ENCODE results near the gene THNSL1. TPM values are rescaled to one million over a fixed set of nuclear protein-coding genes. Genes with fewer than 3 reads are reported as not detected.

THNSL1 gene
- total and polyA plus RNA-seq, 2 of the 8 experiments (the other 6 are each of a cell fraction or from before 2014, with no cell fraction given) = 1.4 to 3.1 TPM

GRCh38 chr10:25068152-25069058 is 52.0 kb downstream of the THNSL1 start:
- Histone ChIP-seq H4K91ac (replicated peaks; ENCODE audit: insufficient read length, low read length) (no peak overlapping the region), H2AK5ac (ENCODE audit: low read depth, low read length) (no peak overlapping the region), H3K23ac (ENCODE audit: insufficient read length) (no peak overlapping the region), H4K20me1 (replicated peaks in 1 of 2; ENCODE audit: control insufficient read depth in 1 of 2, insufficient read depth in 2 of 2, low read length in 2 of 2) (peaks cover 0 to 3% of the 10 kb centered on the region in 2 experiments), H4K8ac (ENCODE audit: extremely low read depth, insufficient read depth, low read length) (no peak overlapping the region), H3K18ac (ENCODE audit: extremely low read depth, low read length) (no peak overlapping the region), H3K9ac (replicated peaks in 1 of 4; ENCODE audit: extremely low read depth in 1 of 4, low read depth in 3 of 4, low read length in 3 of 4) (peak overlapping the region in 1 of 4 experiments; percentile 29; a peak in 1 of 7 replicates), H2AFZ (ENCODE audit: low read length) (no peak overlapping the region), H3K79me2 (ENCODE audit: control insufficient read depth in 1 of 2, insufficient read depth in 2 of 2, low read length in 2 of 2) (no peaks in the 10 kb centered on the region), H3K27ac (ENCODE audit: low read depth, low read length) (no peak overlapping the region), H2BK120ac (replicated peaks; ENCODE audit: low read depth, low read length) (no peak overlapping the region), H4K5ac (ENCODE audit: insufficient read length, low read depth, low read length) (no peak overlapping the region), H3K14ac (ENCODE audit: insufficient read length) (no peak overlapping the region), H3K4me3 (ENCODE audit: extremely low read depth in 1 of 4, insufficient read depth in 2 of 4, low read depth in 3 of 4, low read length in 4 of 4) (peak overlapping the region in 2 of 4 experiments; percentile 6 to 32; a peak in 2 of 8 replicates), H3K4me2 (ENCODE audit: insufficient read depth in 1 of 2, low read depth in 2 of 2, low read length in 2 of 2) (peak overlapping the region; percentile 54 to 57), H2BK5ac (ENCODE audit: low read depth, low read length) (no peak overlapping the region), H3K79me1 (ENCODE audit: low read depth, low read length) (no peaks in the 10 kb centered on the region), H3K9me3 (ENCODE audit: insufficient read depth in 2 of 2, low read depth in 1 of 2, low read length in 1 of 2) (no peaks in the 10 kb centered on the region), H3K27me3 (replicated peaks in 1 of 4; ENCODE audit: control insufficient read depth in 3 of 4, extremely low read depth in 1 of 4, insufficient read depth in 3 of 4, low read length in 3 of 4) (peaks cover 15 to 46% (median 36%) of the 10 kb centered on the region in 4 experiments), H2BK12ac (ENCODE audit: low read depth, low read length) (no peak overlapping the region), H2BK15ac (ENCODE audit: low read length) (no peak overlapping the region), H2BK20ac (ENCODE audit: low read length) (no peak overlapping the region), H3K4ac (replicated peaks; ENCODE audit: insufficient read length, low read depth, low read length) (no peak overlapping the region), H3K36me3 (ENCODE audit: control insufficient read depth in 2 of 4, insufficient read depth in 4 of 4, low read length in 3 of 4) (no peaks in the 10 kb centered on the region), H3K23me2 (ENCODE audit: low read depth, low read length) (no peaks in the 10 kb centered on the region), H3K56ac (replicated peaks; ENCODE audit: insufficient read length, low read depth, low read length) (no peak overlapping the region), H3K4me1 (replicated peaks in 1 of 4; ENCODE audit: control insufficient read depth in 3 of 4, insufficient read depth in 4 of 4, low read length in 3 of 4) (peaks cover 2 to 10% (median 6%) of the 10 kb centered on the region in 4 experiments; a peak in 4 of 7 replicates)
- ChIA-PET POLR2A (ENCODE audit: partially characterized antibody) (interaction anchor here (1.1 kb wide), 1 partner anchor 117 kb away, joined by 3 read pairs; no protein-coding TSS in a partner anchor), CTCF (ENCODE audit: partially characterized antibody) (interaction anchor here (0.8 to 1.5 kb wide), 4 partner anchors 9 to 13 kb away, joined by 3 to 6 read pairs (median 3); no protein-coding TSS in a partner anchor)
- DNase-seq (ENCODE audit: low read depth in 1 of 2, low spot score in 2 of 2) = peak in 1 of 2 experiments; percentile 44
- no peak for FAIRE-seq
- WGBS, 2 experiments (ENCODE audit: extremely low coverage in 1 of 2, insufficient coverage in 1 of 2, insufficient read length in 1 of 2, insufficient replicate concordance in 2 of 2, low coverage in 1 of 2, low lambda C conversion rate in 2 of 2, missing lambda C conversion rate in 1 of 2) = 32% methylated on average over 11 of the region's 11 CpGs; no CpG with 5 or more reads in 1 of the 2 experiments
- TF ChIP-seq ASH2L (IDR thresholded peaks at IDR 0.05; ENCODE audit: low read length) = no peak
- TF ChIP-seq FOSL1 (IDR thresholded peaks at IDR 0.05; ENCODE audit: insufficient read depth, low read depth, low read length) = no peak
- TF ChIP-seq TBP (IDR thresholded peaks at IDR 0.05; ENCODE audit: low read depth, low read length) = no peak
- no peak for TF ChIP-seq CBX8 (IDR thresholded peaks at IDR 0.05; ENCODE audit: borderline replicate concordance, low read depth, low read length)
- no peak for TF ChIP-seq MAFK (IDR thresholded peaks at IDR 0.05; ENCODE audit: low read depth, low read length)
- no peak for TF ChIP-seq KDM5A (IDR thresholded peaks at IDR 0.05; ENCODE audit: low read length)
- no peak for TF ChIP-seq PHF8 (conservative IDR thresholded peaks at IDR 0.05; ENCODE audit: low read depth, low read length)
- no peak for TF ChIP-seq BCL11A (IDR thresholded peaks at IDR 0.05; ENCODE audit: low read depth in 2 of 2, low read length in 2 of 2)
- TF ChIP-seq CBX5 (IDR thresholded peaks at IDR 0.05; ENCODE audit: low read depth, low read length) = no peak
- 0 out of 2 replicates have a peak, but pooled peaks have one; percentile 18 for TF ChIP-seq TEAD4 (IDR thresholded peaks at IDR 0.05; ENCODE audit: low read depth, low read length)
- TF ChIP-seq RAD21 (IDR thresholded peaks at IDR 0.05 in 1 of 2, conservative IDR thresholded peaks at IDR 0.05 in 1 of 2; ENCODE audit: low read depth in 2 of 2, low read length in 2 of 2) = no peak
